HG03045 (cell line): ENCODE measurements around the gene ABTB2.

Source experiments
- ATAC-seq: cut with Tn5 transposase; IDR thresholded peaks from one replicate; pipeline ENCODE4 v1.9.1; 2021; ENCODE audit warnings: mild to moderate bottlenecking, moderate library complexity; ENCODE audit not compliant: unreplicated experiment

ABTB2 gene

DNA sequence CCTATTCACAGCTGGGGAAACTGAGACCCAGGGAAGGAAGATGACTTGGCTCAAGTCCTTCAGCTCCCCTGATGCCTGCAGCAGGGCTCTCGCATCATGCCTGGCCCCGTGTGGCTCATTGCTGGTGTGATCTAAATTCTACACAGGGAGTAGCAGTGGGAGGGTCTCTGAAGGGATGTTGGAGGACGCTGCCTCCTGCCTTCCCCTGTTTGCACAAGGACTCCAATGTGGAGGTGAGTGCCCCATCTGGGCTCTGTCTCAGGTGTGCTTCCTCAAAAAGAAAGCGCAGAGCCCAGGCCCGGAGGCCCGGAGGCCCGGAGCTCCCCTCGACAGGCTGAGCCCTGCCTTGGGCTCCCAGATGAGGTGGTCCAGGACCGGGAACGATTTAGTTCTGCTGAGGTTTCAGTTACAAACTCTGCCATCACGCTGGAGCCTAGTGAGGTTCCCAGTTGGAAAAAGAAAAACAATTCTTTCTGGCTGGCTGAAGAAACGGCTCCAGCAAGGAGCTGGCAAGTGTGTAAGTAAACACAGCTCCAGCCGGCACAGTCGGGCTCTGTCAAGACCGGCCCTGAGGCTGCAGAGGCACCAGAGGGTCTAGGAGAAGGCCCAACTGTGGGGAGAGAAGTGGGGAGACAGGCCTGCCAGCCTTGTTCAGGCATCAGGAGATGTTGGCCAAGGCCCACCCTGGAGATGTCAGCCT, 202.6 kb downstream of the ABTB2 start:
- no peak for ATAC-seq

DNA sequence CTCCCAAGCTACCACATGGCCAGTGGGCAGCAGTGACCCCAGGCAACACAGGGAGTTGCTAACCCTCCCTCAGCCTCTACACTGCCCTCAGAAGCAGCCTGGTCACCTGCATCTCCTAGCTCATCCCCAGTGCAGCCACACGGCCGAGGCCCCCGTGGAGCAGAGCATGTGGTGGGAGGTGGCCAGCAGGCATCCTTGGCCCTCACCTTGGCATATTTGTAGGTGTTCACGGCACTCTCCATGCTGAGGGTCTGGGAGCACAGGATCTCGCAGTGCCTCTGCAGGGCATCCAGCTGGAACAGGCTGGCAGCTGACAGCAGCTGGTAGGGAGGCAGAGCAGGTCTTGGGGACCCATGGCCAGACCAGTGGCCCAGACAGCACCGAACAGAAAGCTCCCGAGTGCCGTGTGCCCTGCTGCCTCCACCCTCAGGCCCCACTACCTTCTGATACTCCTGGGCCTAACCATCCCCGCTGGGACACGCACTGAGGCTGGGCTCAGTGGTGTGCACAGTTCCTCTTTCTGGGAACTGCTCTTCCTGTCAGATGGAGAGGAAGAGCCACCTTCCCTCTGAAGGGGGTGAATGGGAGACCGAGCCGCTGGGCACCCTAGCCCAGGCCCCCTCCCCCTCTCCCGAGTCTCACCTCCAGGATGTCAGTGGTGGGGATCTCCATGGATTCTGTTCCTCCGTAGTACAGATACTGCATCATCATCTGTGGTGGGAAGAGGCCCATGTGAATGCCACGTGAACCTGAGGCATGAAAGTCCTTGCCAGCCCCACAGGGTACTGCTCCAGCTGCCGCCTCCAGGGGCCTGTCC, 203.5 kb downstream of the ABTB2 start:
- peak; percentile 52 for ATAC-seq

DNA sequence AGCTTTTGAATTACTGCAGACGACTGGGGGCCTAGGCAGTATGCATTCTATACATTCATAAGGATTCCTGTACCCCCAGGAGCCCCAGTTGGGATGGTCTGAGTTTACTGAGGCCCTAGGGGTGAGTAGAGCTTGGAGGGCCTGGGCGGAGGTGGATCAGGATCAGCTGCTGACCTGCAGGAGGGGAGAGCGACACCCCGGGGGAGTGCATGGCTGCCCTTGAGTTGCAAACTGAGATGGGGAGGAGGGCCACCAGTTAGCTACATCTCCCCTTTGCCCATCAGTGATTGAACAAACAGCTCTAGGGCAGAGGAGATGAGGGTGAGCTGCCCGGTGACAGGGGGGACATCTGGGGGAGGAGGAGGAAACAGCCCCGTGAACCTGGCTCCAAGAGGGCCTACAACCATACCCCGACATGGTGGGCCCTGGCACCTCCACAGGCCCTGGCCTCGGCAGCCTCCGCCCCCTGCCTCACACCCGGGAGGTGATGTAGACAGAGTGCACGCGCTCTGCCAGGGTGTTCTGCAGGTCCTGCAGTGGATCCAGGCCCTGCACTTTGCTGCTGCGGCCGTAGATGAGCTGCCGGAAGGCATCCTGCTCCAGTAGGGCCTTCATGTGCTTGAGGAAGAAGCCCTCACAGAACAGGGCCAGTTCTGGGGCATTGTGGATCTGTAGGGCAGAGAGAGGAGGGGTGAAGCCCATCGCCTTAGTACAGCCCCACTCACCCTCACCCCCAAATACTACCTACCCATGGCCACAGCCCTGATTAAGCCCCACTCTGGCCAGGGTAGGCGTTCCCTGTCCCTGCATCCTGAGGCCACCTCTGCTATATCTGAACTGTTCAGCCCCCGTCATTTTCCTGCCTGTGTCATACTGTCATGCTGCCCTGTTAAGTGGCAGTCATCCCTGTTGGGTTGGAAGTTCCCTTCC, 205.6 kb downstream of the ABTB2 start:
- ATAC-seq, result no peak

DNA sequence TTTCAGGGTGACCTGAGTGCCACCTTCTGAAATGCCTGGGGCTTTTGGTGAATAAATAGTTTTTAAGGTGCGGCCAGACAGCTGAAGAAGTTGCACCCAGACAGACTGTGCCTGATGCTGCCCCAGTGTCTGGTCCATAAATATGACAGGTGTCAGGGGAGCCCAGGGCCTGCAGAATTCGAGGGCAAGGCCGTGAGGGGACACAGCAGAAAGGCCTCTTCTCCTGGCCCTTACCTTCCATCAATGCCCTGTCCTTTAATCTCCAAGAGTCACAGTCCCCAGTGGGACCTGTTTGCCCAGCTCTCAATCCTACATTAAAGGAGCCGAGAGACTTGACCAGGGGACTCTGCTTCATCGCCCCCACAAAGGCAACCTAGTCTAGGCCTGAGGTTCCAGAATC, 206.6 kb downstream of the ABTB2 start:
- ATAC-seq, result no peak

DNA sequence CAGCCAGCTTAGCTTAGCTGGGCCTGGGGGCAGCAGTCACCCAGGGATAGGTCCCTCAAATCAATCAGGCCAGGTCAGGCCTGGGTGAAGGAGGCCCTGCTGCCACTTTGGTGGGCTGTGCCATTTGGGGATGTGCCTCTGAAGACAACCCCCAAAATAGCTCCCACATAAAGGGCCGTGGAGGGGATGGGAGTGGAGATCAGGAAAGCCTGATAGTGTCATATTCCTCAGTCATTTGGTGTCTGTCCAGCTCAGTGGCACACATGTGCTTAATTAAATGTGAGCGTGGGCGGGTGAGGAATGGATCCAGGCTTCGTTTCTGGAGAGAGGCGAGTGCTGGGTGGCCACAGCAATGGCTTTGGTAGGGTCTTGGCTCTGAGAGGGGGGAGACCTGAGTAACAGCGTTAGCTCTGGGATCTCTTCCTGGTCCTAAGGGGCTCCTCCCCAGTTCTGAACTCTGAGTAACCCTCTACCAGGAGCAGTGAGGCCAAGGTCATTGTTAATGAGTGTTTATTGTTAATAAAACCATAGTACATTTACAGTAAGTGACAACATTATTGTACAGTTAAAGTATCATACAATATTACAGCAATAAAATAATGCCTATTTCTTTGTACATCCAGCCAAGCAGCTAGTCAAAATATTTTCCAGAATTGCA, 207.2 kb downstream of the ABTB2 start:
- no peak for ATAC-seq

DNA sequence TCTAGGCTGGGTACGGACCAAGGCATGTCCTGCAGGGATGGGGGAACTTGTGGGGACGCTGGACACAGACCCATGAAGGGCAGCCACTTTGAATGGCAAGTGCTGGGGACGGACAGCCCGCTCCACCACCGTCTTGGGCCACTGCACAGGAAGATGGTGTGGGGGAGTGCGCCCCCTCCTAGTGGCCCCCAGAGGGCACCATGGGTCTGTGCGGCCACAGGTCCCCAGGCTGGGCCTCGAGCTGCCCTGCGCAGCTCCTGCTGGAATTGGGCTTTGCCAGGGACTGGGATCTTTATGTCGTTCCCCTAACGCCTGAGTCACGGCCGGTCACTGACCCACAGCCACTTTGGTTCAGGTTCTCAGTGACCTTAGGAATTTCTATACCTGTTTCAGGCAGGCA, 208.0 kb downstream of the ABTB2 start:
- no peak for ATAC-seq

DNA sequence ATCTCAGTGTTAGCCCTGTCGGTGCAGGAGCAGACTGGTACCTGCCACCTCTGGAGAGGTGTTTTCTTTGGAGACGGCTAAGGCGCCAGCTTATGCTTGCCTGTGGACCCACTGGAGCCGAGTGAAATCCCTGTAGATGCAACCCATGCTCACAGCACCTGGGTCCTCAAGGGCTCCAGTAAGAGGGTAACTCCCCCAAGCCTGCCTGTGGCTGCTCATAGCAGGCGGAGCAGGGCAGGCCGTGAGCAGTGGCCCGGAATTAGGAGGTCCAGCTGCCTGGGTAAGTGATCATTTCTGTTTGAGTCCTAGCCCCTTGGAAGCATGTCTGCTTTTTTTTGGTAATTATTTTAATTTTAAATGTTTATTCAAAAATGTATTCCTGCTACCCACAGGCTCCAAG, 208.5 kb downstream of the ABTB2 start:
- no peak for ATAC-seq

DNA sequence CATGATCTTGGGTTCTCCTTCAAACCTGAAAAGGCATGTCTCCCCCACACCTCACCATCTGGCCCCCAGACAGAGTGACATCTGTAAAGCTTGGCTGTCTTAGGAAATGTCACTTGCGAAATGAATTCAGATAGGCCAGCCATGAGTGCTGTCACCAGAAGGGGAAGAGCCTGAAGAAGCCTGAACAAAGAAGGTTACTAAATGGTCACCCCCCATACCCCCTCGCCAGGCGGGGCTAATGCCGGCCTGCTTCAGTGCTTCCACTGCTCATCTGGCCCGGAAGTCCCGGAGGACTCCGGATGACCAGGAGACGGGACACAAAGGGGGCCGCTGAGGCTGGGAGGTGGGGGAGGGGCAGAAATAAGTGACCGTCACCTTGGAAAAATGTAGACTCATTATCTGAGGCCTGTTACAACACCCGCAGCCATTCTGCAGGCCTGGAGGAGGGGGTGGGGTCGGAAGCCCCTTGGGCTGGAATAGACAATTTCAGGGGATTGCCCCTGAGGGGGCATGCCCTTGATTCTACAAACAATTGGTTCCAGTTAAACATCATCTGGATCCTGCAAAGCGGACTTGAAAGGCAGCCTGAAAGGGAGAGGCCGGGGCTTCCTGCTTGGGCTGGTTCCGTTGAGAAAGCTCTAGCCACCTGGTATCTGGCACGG, 209.2 kb downstream of the ABTB2 start:
- ATAC-seq, result no peak

DNA sequence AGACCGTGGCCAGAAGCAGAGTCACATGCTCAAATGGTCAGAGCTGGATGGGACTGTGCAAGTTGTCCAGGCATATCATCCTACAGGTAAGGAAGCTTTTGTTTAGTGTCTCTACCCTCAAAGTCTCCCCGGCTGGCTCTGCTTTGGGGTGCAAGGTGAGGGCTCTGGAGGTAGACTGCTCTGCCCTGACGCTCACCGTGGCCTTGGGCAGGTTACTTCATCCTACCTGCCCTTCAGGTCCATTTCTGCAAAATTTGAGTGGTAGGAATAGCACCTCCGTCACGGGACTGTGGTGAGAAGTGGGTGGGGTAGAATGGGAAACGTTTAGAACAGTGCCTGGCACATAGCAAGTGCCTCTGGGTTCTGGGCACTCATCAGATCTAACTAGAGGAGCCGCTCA, 210.2 kb downstream of the ABTB2 start:
- ATAC-seq, result no peak

DNA sequence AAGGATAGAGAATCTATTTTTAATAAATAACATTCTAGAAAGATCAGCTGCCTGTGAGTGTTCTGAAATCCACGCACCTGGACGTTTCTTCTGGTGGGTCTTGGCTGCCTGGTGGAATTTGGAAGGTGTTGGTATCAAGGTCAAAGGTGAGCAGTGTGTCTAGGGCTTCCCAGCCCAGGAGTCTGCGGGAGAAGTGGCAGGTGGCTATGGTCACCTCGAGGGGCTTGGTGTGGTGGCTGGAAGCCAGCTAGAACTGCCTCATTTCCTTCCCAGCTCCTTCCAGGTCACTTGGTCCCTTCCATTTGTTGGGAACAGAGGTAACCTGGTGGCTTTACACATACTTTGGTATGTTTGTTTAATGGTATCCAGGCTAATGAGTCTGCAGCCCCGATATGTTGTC, 210.9 kb downstream of the ABTB2 start:
- ATAC-seq, result no peak

DNA sequence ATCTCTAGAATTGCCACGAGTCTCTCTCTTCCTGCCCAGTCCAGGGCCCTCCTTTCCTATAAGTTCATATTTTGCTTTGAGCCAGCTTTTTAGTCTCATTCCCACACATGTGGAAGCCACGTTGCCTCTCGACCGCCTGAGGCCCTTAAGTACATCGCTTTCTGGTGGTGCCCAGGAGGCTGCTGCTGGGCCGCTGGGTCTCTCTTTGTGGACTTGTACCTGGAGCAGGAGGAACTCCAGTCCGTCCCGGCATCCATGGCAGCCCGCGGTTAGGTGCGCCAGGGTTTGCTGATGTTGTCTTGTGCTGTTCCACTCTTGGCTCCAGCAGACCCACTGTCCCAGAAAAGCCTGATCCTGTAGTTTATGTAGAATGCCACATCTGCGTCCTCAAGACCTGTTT, 211.4 kb downstream of the ABTB2 start:
- no peak for ATAC-seq

DNA sequence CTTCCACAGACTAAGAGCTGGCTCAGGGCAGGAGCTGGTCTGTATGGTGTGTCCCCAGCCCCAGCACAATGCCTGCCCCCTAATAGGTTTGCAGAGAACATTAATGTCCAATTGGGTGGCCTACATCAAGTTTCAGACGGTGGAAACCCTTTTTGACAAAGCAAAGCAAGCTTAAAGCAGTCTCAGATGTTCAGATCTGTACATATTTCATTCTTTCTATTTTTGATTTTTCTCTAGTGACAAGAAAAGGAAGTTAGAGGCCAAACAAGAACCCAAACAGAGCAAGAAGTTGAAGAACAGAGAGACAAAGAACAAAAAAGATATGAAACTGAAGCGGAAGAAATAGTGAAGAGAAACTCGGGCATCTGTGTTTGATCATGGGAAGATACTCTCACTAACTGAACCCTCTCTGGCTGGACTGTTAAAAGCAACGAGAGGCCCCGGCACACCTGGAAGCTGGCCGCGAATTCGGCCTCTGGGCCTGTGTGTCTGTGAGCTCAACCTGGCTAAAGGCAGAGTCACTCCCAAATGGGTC, 211.9 kb downstream of the ABTB2 start:
- no peak for ATAC-seq

DNA sequence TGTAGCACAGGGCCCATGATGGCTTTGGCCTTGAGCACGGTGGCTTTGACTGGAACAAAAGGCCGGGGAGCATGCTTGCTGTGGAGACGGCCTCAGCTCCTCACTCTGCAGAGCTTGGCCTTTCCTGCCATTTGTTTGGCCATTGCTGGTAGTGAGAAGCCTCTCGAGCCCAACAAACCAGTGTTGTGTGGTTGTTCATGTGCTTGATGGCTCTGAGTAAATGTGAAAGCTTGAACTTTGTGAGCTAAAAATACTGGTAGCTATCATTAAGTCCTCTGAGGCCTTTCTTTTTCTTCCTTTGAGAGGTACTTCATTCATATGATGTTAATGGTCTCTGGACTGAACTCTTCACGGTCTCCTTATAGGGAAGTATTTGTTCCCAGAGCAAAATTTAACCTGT, 212.7 kb downstream of the ABTB2 start:
- no peak for ATAC-seq

DNA sequence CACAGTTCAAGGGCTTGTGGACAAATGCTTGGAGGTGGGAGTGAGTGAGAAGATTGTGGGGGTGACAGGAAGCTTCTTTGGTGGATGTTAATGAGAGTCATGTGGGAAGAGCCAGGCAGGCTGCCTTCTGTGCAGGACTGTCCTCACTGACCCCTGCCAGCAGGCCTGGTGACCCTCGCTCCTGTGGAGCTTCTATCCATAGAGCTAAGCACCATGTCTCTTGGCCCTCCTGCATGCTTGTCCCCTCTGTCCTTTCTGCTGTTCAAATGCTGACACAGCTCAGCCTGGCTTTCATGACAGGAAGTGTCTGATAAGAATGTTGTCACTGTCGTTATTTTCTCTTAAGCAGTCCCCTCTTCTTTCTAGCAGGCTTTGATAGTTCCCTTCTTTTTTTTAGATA, 214.8 kb downstream of the ABTB2 start:
- ATAC-seq, result no peak

DNA sequence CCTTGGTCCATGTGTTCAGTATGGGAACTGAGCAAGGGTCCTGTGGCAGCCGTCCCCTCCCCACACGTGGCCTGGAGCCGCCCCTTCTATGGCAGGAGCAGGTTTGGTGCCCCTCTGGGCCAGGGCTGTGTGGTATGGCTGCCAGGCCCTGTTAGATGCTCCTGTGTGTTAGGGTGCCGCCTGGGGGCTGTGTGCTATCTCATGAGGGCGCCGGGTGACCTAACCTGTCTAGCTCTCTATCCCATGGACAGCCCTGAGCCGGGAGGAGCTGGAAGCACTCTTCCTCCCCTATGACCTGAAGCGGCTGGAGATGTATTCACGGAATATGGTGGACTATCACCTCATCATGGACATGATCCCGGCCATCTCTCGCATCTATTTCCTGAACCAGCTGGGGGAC, 217.7 kb downstream of the ABTB2 start:
- ATAC-seq, result no peak

DNA sequence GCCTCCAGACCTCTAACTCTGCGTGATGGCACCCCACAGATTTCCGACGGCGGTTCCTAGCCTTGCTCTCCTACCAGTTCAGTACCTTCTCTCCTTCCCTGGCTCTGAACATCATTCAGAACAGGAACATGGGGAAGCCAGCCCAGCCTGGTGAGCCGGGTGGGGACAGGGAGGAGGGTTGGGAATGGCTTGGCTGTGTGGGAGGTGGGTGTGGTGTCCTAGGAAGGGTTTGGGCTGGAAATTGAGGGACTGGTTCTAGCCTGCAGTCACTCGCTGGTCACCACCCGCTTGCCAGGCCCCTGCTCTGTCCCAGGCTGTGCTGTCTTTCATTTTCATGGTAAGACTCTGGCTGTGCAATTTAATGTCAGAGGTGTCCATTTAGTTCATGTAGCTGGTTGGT, 218.5 kb downstream of the ABTB2 start:
- ATAC-seq, result no peak

DNA sequence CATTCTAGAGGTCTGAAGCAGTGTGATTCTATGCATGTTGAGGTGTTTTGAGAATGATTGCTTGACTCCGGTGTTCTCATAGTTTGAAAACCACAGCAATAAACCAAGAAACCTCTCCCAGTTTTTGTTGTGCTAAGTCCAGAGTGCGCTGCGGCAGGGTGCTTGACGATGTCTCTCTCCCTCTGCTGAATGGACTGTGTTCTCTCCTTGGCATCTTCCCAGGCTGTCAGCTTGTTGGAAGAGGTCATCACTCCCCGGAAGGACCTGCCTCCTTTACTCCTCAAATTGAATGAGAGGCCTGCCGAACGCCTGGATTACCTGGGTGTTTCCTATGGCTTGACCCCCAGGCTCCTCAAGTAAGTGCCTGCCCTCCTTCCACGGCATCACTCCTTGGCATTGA, 221.4 kb downstream of the ABTB2 start:
- ATAC-seq, result no peak

DNA sequence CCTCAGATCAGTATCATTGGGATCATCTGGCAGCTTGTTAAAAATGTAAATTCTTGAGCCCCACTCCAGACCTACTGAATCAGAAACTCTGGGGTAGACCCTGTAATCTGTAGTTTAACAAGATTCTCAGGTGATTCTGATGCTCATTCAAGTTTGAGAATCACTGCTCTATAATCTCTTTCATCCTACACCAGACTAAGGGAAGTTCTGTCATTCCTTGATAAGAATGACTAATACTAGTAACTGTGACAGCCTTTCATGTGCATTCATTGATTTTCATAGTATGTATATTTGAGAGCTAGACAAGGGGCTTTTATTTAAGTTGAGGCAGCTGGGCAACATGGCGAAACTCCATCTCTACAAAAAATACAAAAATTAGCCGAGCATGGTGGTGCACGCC, 222.4 kb downstream of the ABTB2 start:
- no peak for ATAC-seq

DNA sequence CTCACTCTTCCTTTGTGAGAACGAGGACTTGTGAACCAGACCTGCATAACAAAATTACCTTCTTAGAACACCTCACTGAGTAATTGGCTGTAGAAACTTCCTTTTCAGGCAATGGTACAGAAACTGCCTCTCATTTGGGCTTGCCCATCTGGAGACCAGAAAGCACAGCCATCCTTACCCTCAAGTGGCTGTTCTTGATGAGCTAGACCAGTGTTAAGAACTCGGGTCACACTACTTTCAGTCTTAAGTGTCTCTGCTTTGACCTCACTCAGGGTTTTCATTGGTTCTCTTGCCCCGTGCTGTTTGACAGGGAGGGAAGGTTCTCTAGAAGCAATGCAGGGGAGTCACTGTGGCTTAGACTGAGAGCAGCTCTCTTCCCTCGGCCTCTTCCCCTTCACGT, 223.0 kb downstream of the ABTB2 start:
- no peak for ATAC-seq

DNA sequence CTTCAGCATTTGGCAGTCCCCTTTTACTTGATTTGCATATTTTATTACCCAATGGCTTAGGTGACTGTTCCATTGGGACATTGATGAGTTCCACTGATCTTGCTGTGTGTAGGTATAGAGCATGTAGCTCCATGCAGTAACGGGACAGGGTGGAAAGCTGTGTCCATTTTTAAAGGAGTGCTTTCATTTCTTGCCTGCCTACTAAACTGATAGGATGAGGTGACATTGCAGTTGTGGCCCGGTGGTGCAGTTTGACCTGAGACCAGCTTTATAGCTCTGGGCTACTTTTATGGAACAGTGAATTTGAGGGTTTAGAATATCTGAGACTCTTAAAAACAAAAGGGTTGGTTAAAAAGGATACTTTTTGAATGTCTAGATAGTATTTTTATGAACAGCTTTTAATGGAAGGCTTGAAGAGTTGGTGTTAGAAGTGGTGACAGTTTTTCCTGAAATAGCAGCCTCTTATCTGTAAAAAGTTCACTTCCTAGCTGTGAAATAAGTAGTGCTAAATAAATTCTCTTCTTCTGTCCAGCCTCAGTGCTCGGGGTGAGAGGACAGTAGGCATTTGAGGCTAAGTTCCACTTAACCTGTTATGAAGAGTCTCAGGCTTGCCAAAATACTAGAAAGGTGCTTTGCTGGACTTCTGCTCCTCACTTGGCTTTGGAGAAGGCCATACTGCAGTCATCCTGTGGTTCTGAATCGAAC, 225.4 kb downstream of the ABTB2 start:
- ATAC-seq, result no peak
